Endothelial cell of umbilical vein (primary cell): ENCODE data around the gene SASH3. TPM values are rescaled to one million over a fixed set of nuclear protein-coding genes. Genes with fewer than 3 reads are reported as not detected.

Source experiments
- BruUV-seq: library from RNA; stranded (reverse); fragments of 400-500 nt; replicated peaks from 2 replicates; lab custom pipeline; 2021; lab: Mats Ljungman, UMichigan
- CTCF ChIA-PET: fragments of 300-600, 350-600 bp; sonication (Branson Sonifier 250); formaldehyde crosslinking; loops from one replicate; lab custom pipeline; 2021; ENCODE audit warnings: antibody characterized with exemption, inconsistent platforms; lab: Charles Lee
- POLR2A ChIA-PET: fragments of 300-600, 350-600 bp; sonication (Branson Sonifier 250); formaldehyde crosslinking; loops from one replicate; lab custom pipeline; 2021; ENCODE audit warnings: antibody characterized with exemption, inconsistent platforms; lab: Charles Lee
- DNase-seq: peaks from one replicate; pipeline ENCODE4 v3.0.0-alpha.2; 2011; ENCODE audit warnings: low read depth, low spot score
- FAIRE-seq: peaks from 2 replicates; lab custom pipeline; 2011; peaks lifted over from hg19 to GRCh38; lab: Jason Lieb, UNC
- H2AFZ ChIP-seq: 2 replicates; pipeline ENCODE4 v1.6.0; 2012; ENCODE audit warnings: low read depth, low read length, control low read depth, inconsistent platforms
- H3K27ac ChIP-seq: 2 replicates; pipeline ENCODE4 v1.5.1; 2011; ENCODE audit warnings: low read depth, mild to moderate bottlenecking, control low read depth, low read length, moderate library complexity; ENCODE audit not compliant: insufficient read depth
- H3K27me3 ChIP-seq, 2 experiments: 2 replicates each; pipeline versions ENCODE4 v1.6.0 to v1.6.1; 2011; ENCODE audit warnings: low read length in 2 of 2, mixed read lengths in 1 of 2; ENCODE audit not compliant: control insufficient read depth in 2 of 2, insufficient read depth in 2 of 2
- H3K36me3 ChIP-seq, 2 experiments: 2 replicates in 1 of 2; 3 replicates in 1 of 2; pipeline ENCODE4 v1.5.1; 2011; ENCODE audit warnings: low read length in 2 of 2, mild to moderate bottlenecking in 1 of 2, moderate library complexity in 1 of 2; ENCODE audit not compliant: control insufficient read depth in 2 of 2, insufficient read depth in 2 of 2; ENCODE audit errors: extremely low read depth in 1 of 2
- H3K4me1 ChIP-seq: 3 replicates; pipeline ENCODE4 v1.5.1; 2011; ENCODE audit warnings: mild to moderate bottlenecking, low read length; ENCODE audit not compliant: control insufficient read depth, insufficient read depth; ENCODE audit errors: extremely low read depth
- H3K4me2 ChIP-seq: 2 replicates; pipeline ENCODE4 v1.6.1; 2011; ENCODE audit warnings: low read length, control low read depth, mixed read lengths; ENCODE audit not compliant: insufficient read depth
- H3K4me3 ChIP-seq, 3 experiments: fragments of 200-600 bp in 1 of 3; sonication (generic), shearing (Covaris generic) in 1 of 3; replicated peaks in 1 of 3; 2 replicates each; pipeline ENCODE4 v1.5.1; 2011 to 2016; ENCODE audit warnings: control low read depth in 3 of 3, low read length in 3 of 3, mild to moderate bottlenecking in 2 of 3, inconsistent platforms in 1 of 3, low read depth in 1 of 3, moderate library complexity in 1 of 3; ENCODE audit not compliant: insufficient read depth in 1 of 3
- H3K79me2 ChIP-seq: 2 replicates; pipeline ENCODE4 v1.6.0; 2012; ENCODE audit warnings: low read length, inconsistent platforms; ENCODE audit not compliant: control insufficient read depth, insufficient read depth
- H3K9ac ChIP-seq: replicated peaks from 2 replicates; pipeline ENCODE3; 2011; ENCODE audit warnings: low read length, control low read depth; ENCODE audit not compliant: insufficient read depth; ENCODE audit errors: extremely low read depth
- H3K9me1 ChIP-seq: replicated peaks from 3 replicates; pipeline ENCODE4 v1.6.0; 2011; ENCODE audit warnings: mild to moderate bottlenecking, low read length; ENCODE audit not compliant: control insufficient read depth, insufficient read depth; ENCODE audit errors: extremely low read depth
- H3K9me3 ChIP-seq: replicated peaks from 2 replicates; pipeline ENCODE4 v1.5.1; 2012; ENCODE audit warnings: low read length, inconsistent platforms; ENCODE audit not compliant: control insufficient read depth, insufficient read depth
- H4K20me1 ChIP-seq: replicated peaks from 2 replicates; pipeline ENCODE3; 2011; ENCODE audit warnings: mild to moderate bottlenecking, low read length; ENCODE audit not compliant: control insufficient read depth, insufficient read depth; ENCODE audit errors: extremely low read depth
- CTCF ChIP-seq, 2 donors: IDR thresholded peaks; 1 replicate in 1 of 2; 2 replicates in 1 of 2; pipeline ENCODE4 v1.5.1; 2011; ENCODE audit warnings: low read length in 2 of 2, mild to moderate bottlenecking in 2 of 2, moderate library complexity in 2 of 2, control low read depth in 1 of 2, inconsistent platforms in 1 of 2, low read depth in 1 of 2; ENCODE audit not compliant: insufficient read depth in 1 of 2; ENCODE audit errors: extremely low read depth in 1 of 2
- EZH2 ChIP-seq: IDR thresholded peaks from 2 replicates; pipeline ENCODE4 v1.6.1; 2012; ENCODE audit warnings: borderline replicate concordance, low read depth, mild to moderate bottlenecking, moderate library complexity, low read length, inconsistent platforms; ENCODE audit not compliant: severe bottlenecking
- FOS ChIP-seq: IDR thresholded peaks from 2 replicates; pipeline ENCODE4 v1.6.1; 2011; ENCODE audit warnings: mild to moderate bottlenecking, low read length, moderate library complexity, borderline replicate concordance; ENCODE audit not compliant: insufficient read depth
- GATA2 ChIP-seq: IDR thresholded peaks from 2 replicates; pipeline ENCODE4 v1.7.0; 2011; ENCODE audit warnings: low read depth, mild to moderate bottlenecking, moderate library complexity, mixed read lengths, low read length; ENCODE audit not compliant: insufficient read length, insufficient read depth
- JUN ChIP-seq: IDR thresholded peaks from 2 replicates; pipeline ENCODE4 v1.6.1; 2011; ENCODE audit warnings: borderline replicate concordance, low read depth; ENCODE audit not compliant: insufficient read length, insufficient read depth
- MAX ChIP-seq: IDR thresholded peaks from 2 replicates; pipeline ENCODE4 v1.6.1; 2011; ENCODE audit not compliant: insufficient read depth, insufficient read length
- MYC ChIP-seq: IDR thresholded peaks from one replicate; pipeline ENCODE4 v1.6.1; 2011; ENCODE audit warnings: mild to moderate bottlenecking, low read depth, low read length
- POLR2A ChIP-seq: IDR thresholded peaks from 2 replicates; pipeline ENCODE4 v1.6.1; 2012; ENCODE audit warnings: low read depth, mild to moderate bottlenecking, control low read depth, low read length
- POLR2AphosphoS5 ChIP-seq: IDR thresholded peaks from 2 replicates; pipeline ENCODE4 v1.6.1; 2012; ENCODE audit warnings: low read depth, mild to moderate bottlenecking, control low read depth, low read length, moderate library complexity; ENCODE audit not compliant: insufficient read depth
- dilution Hi-C: fragments of 300-500 bp; cut with MboI; formaldehyde crosslinking; loops from one replicate; pipeline ENCODE4 v1.15.0; 2019; ENCODE audit warnings: low sequenced_read_pairs; ENCODE audit not compliant: extremely low pct_ligation_motif_present
- intact Hi-C: fragments of 100-400 bp; cut with micrococcal nuclease; formaldehyde crosslinking; loops from one replicate; pipeline ENCODE4 v1.10.0; 2022
- polyA plus RNA-seq, 4 experiments: library from polyadenylated mRNA; depleted of rRNA in 3 of 4; stranded (reverse) in 3 of 4; unstranded in 1 of 4; fragments of >200 nt; gene quantifications; 2 replicates each; pipeline versions ENCODE4 v1.2.1 to v1.2.3, GENCODE V29; 2011 to 2012; ENCODE audit warnings: missing spikeins in 1 of 4
- total RNA-seq: library from RNA; stranded (reverse); gene quantifications from 2 replicates; pipeline ENCODE4 v1.2.3, GENCODE V29; 2021

SASH3 gene
- total and polyA plus RNA-seq, 2 donors (not counting 3 experiments of a cell fraction or from before 2014, with no cell fraction given), result not detected

- Histone ChIP-seq H3K79me2 (no peaks in the 10 kb centered on the region), H3K9ac (no peak overlapping the region), H3K4me3 (no peak overlapping the region), H3K27ac (no peak overlapping the region), H4K20me1 (no peaks in the 10 kb centered on the region), H3K27me3 (no peaks in the 10 kb centered on the region), H2AFZ (no peak overlapping the region), H3K4me2 (no peak overlapping the region), H3K9me3 (no peaks in the 10 kb centered on the region), H3K36me3 (no peaks in the 10 kb centered on the region), H3K4me1 (no peaks in the 10 kb centered on the region), H3K9me1 (no peaks in the 10 kb centered on the region)
- CTCF ChIA-PET, result no interaction called here
- intact Hi-C loops, result no loop called here
- no peak for FAIRE-seq
- no peak for TF ChIP-seq EZH2
- dilution Hi-C loops, result no loop called here
- DNase-seq, result no peak
- no TSS peak for BruUV-seq
- POLR2A ChIA-PET, result no interaction called here
These were observed 17.3 kb upstream of the SASH3 start for GRCh38 chrX:129762448-129762847.

GRCh38 chrX:129763666-129764065, 16.1 kb upstream of the SASH3 start:
- H3K27ac ChIP-seq, result no peak overlapping the region
- no TSS peak for BruUV-seq
- no peaks in the 10 kb centered on the region for H3K9me1 ChIP-seq
- H3K9me3 ChIP-seq, result no peaks in the 10 kb centered on the region
- POLR2A ChIA-PET, result no interaction called here
- no peaks in the 10 kb centered on the region for H3K79me2 ChIP-seq
- no peak overlapping the region for H3K4me3 ChIP-seq
- dilution Hi-C loops, result no loop called here
- no peaks in the 10 kb centered on the region for H4K20me1 ChIP-seq
- DNase-seq (no peak), FAIRE-seq (no peak)
- CTCF ChIA-PET, result no interaction called here
- no peak overlapping the region for H2AFZ ChIP-seq
- no peaks in the 10 kb centered on the region for H3K36me3 ChIP-seq
- H3K4me2 ChIP-seq, result no peak overlapping the region
- TF ChIP-seq CTCF (IDR thresholded peaks at IDR 0.05; ENCODE audit: extremely low read depth in 1 of 2, insufficient read depth in 1 of 2, low read depth in 1 of 2, low read length in 2 of 2), result no peak
- no peak for TF ChIP-seq EZH2
- TF ChIP-seq POLR2AphosphoS5, result no peak
- no peak for TF ChIP-seq MYC
- no peak for TF ChIP-seq FOS
- no peak for TF ChIP-seq POLR2A
- no peak for TF ChIP-seq GATA2
- no peak for TF ChIP-seq JUN
- TF ChIP-seq MAX, result no peak
- intact Hi-C loops, result no loop called here
- H3K9ac ChIP-seq, result no peak overlapping the region
- H3K27me3 ChIP-seq, result no peaks in the 10 kb centered on the region
- no peaks in the 10 kb centered on the region for H3K4me1 ChIP-seq
